A673 (cell line): ENCODE data around the gene NEURL3. TPM values are rescaled to one million over a fixed set of nuclear protein-coding genes. Genes with fewer than 3 reads are reported as not detected.
A peak's percentile ranks its signal among the peaks of the same experiment; 100 is the strongest.

Experiments
- BruUV-seq: library from RNA; stranded (reverse); fragments of 400-500 nt; replicated peaks from 2 replicates; lab custom pipeline; 2021; lab: Mats Ljungman, UMichigan
- CTCF ChIA-PET: fragments of 300-600 bp; sonication (Branson Sonifier 250); formaldehyde crosslinking; loops from one replicate; lab custom pipeline; 2022; ENCODE audit warnings: antibody characterized with exemption; lab: Charles Lee
- POLR2A ChIA-PET: fragments of 300-600 bp; sonication (Branson Sonifier 250); formaldehyde crosslinking; loops from one replicate; lab custom pipeline; 2022; ENCODE audit warnings: antibody characterized with exemption; ENCODE audit not compliant: low non-redundant PET; lab: Charles Lee
- DNase-seq: peaks from one replicate; pipeline ENCODE4 v3.0.0-alpha.2; 2015; ENCODE audit warnings: low spot score
- H3K27ac ChIP-seq: fragments of 200-600 bp; sonication (generic); 2 replicates; pipeline ENCODE4 v1.5.1; 2016; ENCODE audit warnings: mixed run types, low read depth, mild to moderate bottlenecking, mixed read lengths, antibody characterized with exemption, low read length; ENCODE audit not compliant: poor library complexity, severe bottlenecking
- H3K27me3 ChIP-seq: fragments of 200-600 bp; sonication (generic); replicated peaks from 2 replicates; pipeline ENCODE4 v1.6.1; 2017; ENCODE audit warnings: mixed run types, low read depth, mild to moderate bottlenecking, mixed read lengths, antibody characterized with exemption, low read length; ENCODE audit not compliant: insufficient read depth, poor library complexity
- H3K36me3 ChIP-seq: fragments of 200-600 bp; sonication (generic); 2 replicates; pipeline ENCODE4 v1.6.1; 2016; ENCODE audit warnings: mixed run types, mild to moderate bottlenecking, mixed read lengths, antibody characterized with exemption, low read length; ENCODE audit not compliant: insufficient read depth, poor library complexity, severe bottlenecking
- H3K4me1 ChIP-seq: fragments of 200-600 bp; sonication (generic); 2 replicates; pipeline ENCODE4 v1.6.1; 2017; ENCODE audit warnings: mixed run types, mild to moderate bottlenecking, mixed read lengths, antibody characterized with exemption, low read length; ENCODE audit not compliant: insufficient read depth, poor library complexity, severe bottlenecking
- H3K4me3 ChIP-seq: fragments of 200-600 bp; sonication (generic); 2 replicates; pipeline ENCODE4 v1.5.1; 2016; ENCODE audit warnings: low read depth, mixed run types, mild to moderate bottlenecking, mixed read lengths, low read length; ENCODE audit not compliant: poor library complexity, severe bottlenecking
- H3K9me3 ChIP-seq: fragments of 200-600 bp; sonication (generic); 2 replicates; pipeline ENCODE4 v1.6.1; 2016; ENCODE audit warnings: mixed run types, low read depth, mild to moderate bottlenecking, mixed read lengths, antibody characterized with exemption, low read length; ENCODE audit not compliant: poor library complexity, severe bottlenecking
- EZH2 ChIP-seq: fragments of 200-600 bp; sonication (generic); IDR thresholded peaks from 2 replicates; pipeline ENCODE4 v1.6.1; 2017; ENCODE audit warnings: borderline replicate concordance, low read depth, mild to moderate bottlenecking, mixed read lengths, antibody characterized with exemption, low read length; ENCODE audit not compliant: poor library complexity, severe bottlenecking
- intact Hi-C: fragments of 100-400 bp; cut with micrococcal nuclease; formaldehyde crosslinking; loops from one replicate; pipeline ENCODE4 v1.10.0; 2022; ENCODE audit not compliant: unreplicated experiment
- total RNA-seq: library from RNA; stranded (reverse); gene quantifications from 2 replicates; pipeline ENCODE4 v1.2.3, GENCODE V29; 2021
- TF ChIP-seq, protein P1 (sequence below): fragments of 300-800, 200-600 bp; sonication (generic); conservative IDR thresholded peaks from 2 replicates; pipeline ENCODE4 v1.5.1; 2017; ENCODE audit warnings: low read depth, mild to moderate bottlenecking, antibody characterized with exemption, low read length, moderate library complexity, mixed read lengths

The NEURL3 gene
- total RNA-seq, 1 experiment from 2014 or later, result not detected

DNA sequence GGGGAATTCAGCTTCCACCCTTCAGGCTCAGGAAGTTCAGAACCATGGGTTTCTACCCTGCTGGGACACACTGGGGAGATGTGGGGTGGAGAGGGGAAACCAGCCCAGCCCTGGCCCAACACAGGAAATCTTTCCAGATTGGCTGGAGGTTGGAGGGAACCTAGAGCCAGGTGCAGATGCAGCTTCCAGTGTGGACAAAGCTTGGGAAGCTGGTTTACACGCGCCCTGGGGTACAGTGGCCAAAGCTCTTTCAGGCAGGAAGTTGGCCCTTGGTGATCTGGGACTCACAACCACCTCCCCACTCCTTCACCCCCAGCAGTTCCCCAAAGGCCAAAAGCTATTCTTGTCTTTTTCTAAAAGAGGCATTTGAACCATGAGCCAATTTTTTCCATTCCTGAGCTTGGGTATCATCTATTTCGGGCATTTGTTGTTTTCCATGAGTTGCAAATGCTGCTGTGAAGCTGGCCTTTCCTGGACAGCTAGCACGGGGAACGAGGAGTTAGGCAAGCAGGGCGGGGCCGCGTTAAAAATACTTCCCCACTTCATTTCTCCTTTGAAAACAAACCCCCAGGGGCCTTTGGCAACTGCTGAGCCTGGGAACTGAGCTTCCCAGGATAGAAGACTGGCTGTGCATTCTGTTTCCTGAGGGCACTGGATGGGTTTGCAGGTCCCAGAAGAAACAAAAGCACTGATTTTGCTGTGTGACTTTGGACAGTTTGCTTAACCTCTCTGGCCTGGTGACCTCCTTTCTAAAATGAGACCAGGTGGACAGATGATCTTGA lies 28.3 kb upstream of the NEURL3 start:
- no TSS peak for BruUV-seq
- H3K27ac ChIP-seq, result no peak overlapping the region
- ChIA-PET CTCF (interaction anchor here (1.7 kb wide), 1 partner anchor 21 kb away, joined by 4 read pairs; no protein-coding TSS in a partner anchor), POLR2A (no interaction called here)
- no peaks in the 10 kb centered on the region for H3K9me3 ChIP-seq
- no peaks in the 10 kb centered on the region for H3K36me3 ChIP-seq
- no peak for TF ChIP-seq EZH2
- TF ChIP-seq, protein P1, sequence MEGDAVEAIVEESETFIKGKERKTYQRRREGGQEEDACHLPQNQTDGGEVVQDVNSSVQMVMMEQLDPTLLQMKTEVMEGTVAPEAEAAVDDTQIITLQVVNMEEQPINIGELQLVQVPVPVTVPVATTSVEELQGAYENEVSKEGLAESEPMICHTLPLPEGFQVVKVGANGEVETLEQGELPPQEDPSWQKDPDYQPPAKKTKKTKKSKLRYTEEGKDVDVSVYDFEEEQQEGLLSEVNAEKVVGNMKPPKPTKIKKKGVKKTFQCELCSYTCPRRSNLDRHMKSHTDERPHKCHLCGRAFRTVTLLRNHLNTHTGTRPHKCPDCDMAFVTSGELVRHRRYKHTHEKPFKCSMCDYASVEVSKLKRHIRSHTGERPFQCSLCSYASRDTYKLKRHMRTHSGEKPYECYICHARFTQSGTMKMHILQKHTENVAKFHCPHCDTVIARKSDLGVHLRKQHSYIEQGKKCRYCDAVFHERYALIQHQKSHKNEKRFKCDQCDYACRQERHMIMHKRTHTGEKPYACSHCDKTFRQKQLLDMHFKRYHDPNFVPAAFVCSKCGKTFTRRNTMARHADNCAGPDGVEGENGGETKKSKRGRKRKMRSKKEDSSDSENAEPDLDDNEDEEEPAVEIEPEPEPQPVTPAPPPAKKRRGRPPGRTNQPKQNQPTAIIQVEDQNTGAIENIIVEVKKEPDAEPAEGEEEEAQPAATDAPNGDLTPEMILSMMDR, result no peak
- H3K27me3 ChIP-seq, result no peaks in the 10 kb centered on the region
- peaks cover 58% of the 10 kb centered on the region for H3K4me1 ChIP-seq
- DNase-seq, result peak; percentile 59
- no peak overlapping the region for H3K4me3 ChIP-seq
- intact Hi-C loops, result no loop called here

DNA sequence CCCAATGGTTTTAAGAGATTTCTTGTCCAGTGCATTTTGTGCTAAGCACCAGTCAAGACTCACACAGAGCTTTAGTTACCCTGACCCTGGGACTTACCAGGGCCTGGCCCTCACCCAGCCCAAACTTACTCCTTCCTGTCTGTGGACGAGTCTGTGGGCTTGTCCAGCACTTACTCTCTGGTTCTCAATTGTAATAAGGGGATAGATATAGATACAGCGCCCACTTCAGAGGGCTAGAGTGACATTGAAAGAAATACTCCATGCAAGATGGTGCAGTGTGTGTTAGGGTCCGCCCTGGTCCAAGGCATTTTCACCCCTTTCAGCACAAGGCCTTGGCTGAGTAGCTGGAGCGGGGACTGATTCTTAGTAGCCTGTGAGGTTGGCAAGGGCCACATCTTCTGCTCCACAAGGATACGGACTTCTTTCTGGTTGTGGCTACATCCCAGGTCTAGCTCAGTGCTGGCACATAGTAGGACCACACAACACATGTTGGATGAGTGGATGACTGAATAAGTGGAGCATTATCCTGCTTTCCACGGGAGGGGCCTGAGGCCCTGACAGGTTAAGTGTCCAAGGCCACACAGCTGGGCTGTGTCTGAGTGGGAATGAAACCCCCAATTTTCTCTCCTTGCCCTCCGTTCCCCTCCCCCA lies 27.6 kb upstream of the NEURL3 start:
- ChIA-PET CTCF (interaction anchor here (1.7 kb wide), 1 partner anchor 21 kb away, joined by 4 read pairs; no protein-coding TSS in a partner anchor), POLR2A (no interaction called here)
- no peak overlapping the region for H3K4me3 ChIP-seq
- BruUV-seq, result no TSS peak
- TF ChIP-seq, protein P1, result no peak
- no peak for TF ChIP-seq EZH2
- DNase-seq, result no peak
- no peaks in the 10 kb centered on the region for H3K9me3 ChIP-seq
- H3K27ac ChIP-seq, result peak overlapping the region; percentile 25
- no peaks in the 10 kb centered on the region for H3K36me3 ChIP-seq
- no peaks in the 10 kb centered on the region for H3K27me3 ChIP-seq
- H3K4me1 ChIP-seq, result peaks cover 58% of the 10 kb centered on the region
- intact Hi-C loops, result no loop called here

DNA sequence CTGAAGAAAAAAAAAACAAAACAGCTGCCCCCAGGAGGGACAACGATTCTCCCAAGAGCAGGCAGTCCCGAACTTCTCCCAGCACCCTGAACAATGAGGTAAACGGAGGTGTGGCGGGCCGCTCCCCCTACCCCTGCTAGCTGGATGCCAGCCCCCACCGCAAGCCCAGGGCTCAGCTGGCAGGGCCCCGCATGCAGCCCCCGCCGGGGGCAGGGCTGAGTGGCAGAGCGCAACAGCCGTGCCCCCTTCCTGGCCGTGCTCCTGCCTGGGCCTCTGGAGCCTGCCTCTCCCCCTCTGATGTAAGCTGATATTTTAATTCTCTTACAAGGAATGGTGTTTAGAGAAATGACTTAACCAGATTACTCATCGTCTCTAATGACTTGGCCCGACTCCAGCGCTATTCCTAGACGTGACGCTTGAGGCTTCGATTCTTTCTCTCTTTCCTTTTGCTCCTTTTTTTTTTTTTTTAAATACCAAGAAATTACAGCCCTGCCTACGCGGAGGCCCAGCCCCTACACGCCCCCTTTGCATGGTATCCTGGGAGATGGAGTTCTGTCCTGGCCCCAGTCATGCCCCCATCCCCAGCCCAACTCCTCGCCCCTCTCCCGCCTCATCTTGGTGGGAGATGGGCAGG lies 26.8 kb upstream of the NEURL3 start:
- DNase-seq, result peak; percentile 99
- Histone ChIP-seq H3K4me3 (peak overlapping the region; percentile 36), H3K4me1 (peaks cover 54% of the 10 kb centered on the region), H3K36me3 (no peaks in the 10 kb centered on the region), H3K27me3 (no peaks in the 10 kb centered on the region), H3K27ac (peak overlapping the region; percentile 80), H3K9me3 (no peaks in the 10 kb centered on the region)
- TF ChIP-seq EZH2, result no peak
- TF ChIP-seq, protein P1, result no peak
- no TSS peak for BruUV-seq
- ChIA-PET POLR2A (no interaction called here), CTCF (interaction anchor here (0.7 to 1.3 kb wide), 3 partner anchors 17 to 26 kb away, joined by 3 to 5 read pairs (median 5); no protein-coding TSS in a partner anchor)
- intact Hi-C loops, result no loop called here
